ENCODE measurements around the gene AFF2.

DNA sequence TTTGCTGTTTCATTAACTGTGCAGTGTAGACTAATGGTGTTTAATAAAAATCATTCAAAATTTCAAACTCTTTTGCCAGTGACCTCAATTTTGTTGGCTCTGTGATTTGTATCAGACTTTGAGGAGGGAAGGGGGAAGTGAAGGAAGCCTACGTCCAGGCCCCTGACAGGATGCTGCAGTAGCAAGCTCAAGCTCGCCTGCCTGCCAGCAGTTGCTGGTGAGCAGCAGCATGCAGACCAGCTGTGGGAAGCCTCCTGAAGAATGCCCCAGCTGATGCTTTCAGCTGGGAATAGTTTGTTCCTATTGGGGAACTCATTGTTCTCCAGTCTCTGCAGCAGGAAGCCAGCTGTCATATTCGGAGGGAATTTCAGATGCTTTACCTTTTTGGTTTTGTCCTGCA, 495.2 kb downstream of the AFF2 start:
- TF ChIP-seq POLR2A (IDR thresholded peaks at IDR 0.05; ENCODE audit: low read length) (no peak), GATA1 (IDR thresholded peaks at IDR 0.05; ENCODE audit: low read depth, low read length) (no peak)

All from erythroblast (primary cell).